Effector memory CD8-positive, alpha-beta T cell (primary cell): ENCODE data around the gene FAM163B.

Experiments used
- ATAC-seq: fragments of 150-1000 bp; cut with Tn5 transposase; replicated peaks from 2 replicates; pipeline ENCODE4 v1.10.0; 2021; ENCODE audit warnings: mild to moderate bottlenecking, moderate library complexity
- DNase-seq, 3 experiments: peaks; one replicate each; pipeline ENCODE4 v3.0.0; 2021
- H3K27ac Mint-ChIP-seq, 2 donors: one replicate each; pipeline ENCODE4 v1.8.0; 2022; ENCODE audit warnings: mild to moderate bottlenecking in 2 of 2, mixed read lengths in 2 of 2, moderate library complexity in 2 of 2
- H3K27me3 Mint-ChIP-seq, 2 donors: one replicate each; pipeline ENCODE4 v1.8.0; 2022; ENCODE audit warnings: mixed read lengths in 2 of 2
- H3K36me3 Mint-ChIP-seq: one replicate; pipeline ENCODE4 v1.8.0; 2022; ENCODE audit warnings: mild to moderate bottlenecking, moderate library complexity, mixed read lengths; ENCODE audit not compliant: insufficient read depth
- H3K4me1 Mint-ChIP-seq, 2 donors: one replicate each; pipeline ENCODE4 v1.8.0; 2022; ENCODE audit warnings: low read depth in 2 of 2, mixed read lengths in 2 of 2
- H3K4me3 Mint-ChIP-seq, 2 donors: one replicate each; pipeline ENCODE4 v1.8.0; 2022; ENCODE audit warnings: mild to moderate bottlenecking in 2 of 2, mixed read lengths in 2 of 2, moderate library complexity in 2 of 2
- H3K9me3 Mint-ChIP-seq, 2 donors: one replicate each; pipeline ENCODE4 v1.8.0; 2022; ENCODE audit warnings: mixed read lengths in 2 of 2

Gene FAM163B

DNA sequence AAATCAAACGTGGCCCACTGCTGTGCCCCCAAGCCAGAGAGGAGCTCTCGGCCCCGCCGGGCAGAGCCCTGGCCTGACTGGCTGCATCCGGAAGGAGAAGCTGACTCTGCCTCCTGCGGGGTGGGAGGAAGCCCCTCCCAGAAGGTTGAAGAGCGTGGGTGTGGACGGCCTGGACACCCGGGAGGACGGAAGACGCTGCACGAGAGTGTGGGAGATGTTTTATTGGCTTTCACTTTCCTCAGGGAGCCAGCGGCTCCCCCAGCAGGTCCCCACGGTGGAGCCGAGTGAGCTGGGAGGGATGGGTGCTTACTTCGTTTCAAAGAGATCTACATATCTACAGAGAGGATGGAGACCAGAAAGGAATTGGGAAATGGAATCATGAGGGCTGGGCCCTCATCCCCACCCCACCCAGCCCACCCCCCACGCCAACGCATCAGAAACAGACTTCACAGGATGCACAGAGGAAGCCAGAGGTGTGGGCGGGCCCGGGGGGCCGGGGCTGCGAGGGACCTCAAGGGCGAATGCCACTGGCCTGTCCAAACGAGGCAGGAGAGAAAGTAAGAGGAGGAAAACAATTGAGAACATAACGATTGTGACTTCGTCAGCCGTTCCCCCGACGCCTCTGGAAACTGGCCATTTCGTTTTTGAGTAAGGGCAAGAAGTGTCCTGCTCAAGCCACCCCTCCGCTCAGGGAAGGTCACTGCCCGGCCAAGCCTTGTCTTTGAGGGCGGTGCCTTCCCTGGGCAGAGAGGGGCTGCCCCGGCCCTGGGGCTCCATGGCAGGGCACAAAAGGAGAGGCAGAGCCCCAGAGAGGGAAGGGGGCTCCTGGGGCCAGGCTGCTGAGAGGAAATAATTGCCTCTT lies 32.1 kb downstream of the FAM163B start:
- DNase-seq (no peak), ATAC-seq (no peak)
- H3K4me1 Mint-ChIP-seq, result peaks cover 6% of the 10 kb centered on the region in 2 donors
- H3K9me3 Mint-ChIP-seq, result no peaks in the 10 kb centered on the region
- H3K36me3 Mint-ChIP-seq, result no peaks in the 10 kb centered on the region
- H3K27ac Mint-ChIP-seq, result no peak overlapping the region
- peaks cover 50 to 97% of the 10 kb centered on the region in 2 donors for H3K27me3 Mint-ChIP-seq
- H3K4me3 Mint-ChIP-seq, result peak overlapping the region in 1 of 2 donors; percentile 14

GRCh38 chr9:133576031-133576874 lies 32.9 kb downstream of the FAM163B start:
- Mint-ChIP-seq H3K36me3 (no peaks in the 10 kb centered on the region), H3K9me3 (no peaks in the 10 kb centered on the region), H3K27me3 (peaks cover 41 to 88% of the 10 kb centered on the region in 2 donors), H3K4me3 (peak overlapping the region in 1 of 2 donors; percentile 14), H3K27ac (no peak overlapping the region), H3K4me1 (peaks cover 6% of the 10 kb centered on the region in 2 donors)
- no peak for DNase-seq
- ATAC-seq, result no peak

DNA sequence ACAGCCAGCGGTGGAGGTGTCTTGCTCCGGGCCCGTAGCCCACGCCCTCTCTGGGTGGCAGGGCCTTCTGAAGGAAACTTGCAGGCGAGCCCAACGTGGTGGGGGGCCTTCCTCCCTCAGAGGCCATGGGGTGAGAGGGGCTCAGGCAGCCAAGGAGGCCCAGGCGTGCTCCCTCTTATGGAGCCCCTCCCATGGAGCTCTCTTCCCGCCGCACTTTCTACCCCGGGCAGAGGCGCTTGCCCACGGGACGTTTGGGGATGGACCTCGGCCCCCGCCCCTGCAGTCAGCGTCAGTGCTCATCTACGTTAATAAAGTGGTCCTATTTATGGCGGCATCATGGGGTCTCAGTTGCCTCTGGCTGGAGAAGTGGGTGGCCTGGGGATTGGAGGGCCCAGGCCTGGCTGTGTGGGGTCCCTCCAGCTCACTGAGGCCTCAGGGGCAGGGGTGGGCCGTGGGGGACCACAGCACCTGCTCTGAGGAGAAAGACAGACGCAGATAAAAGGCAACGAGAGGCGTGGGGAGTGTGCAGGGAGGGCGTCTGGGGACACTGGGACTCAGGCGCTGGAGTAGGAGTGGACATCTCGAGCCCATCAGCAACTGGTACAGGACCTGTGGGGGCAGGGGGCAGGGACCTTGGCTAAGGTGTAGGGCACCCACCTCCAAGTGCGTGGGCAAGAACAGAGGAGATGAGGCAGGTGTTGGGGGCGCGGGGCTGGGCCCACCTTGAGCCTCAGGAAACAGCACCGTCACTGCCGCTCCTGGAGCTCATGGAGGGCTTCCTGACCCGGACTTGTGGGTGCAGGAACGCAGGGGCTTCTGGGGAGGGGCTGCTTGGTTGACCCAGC lies 33.8 kb downstream of the FAM163B start:
- Mint-ChIP-seq H3K9me3 (no peaks in the 10 kb centered on the region), H3K4me1 (peaks cover 6% of the 10 kb centered on the region in 2 donors), H3K27me3 (peaks cover 36 to 80% of the 10 kb centered on the region in 2 donors), H3K4me3 (no peak overlapping the region), H3K36me3 (no peaks in the 10 kb centered on the region), H3K27ac (no peak overlapping the region)
- DNase-seq (no peak), ATAC-seq (no peak)

DNA sequence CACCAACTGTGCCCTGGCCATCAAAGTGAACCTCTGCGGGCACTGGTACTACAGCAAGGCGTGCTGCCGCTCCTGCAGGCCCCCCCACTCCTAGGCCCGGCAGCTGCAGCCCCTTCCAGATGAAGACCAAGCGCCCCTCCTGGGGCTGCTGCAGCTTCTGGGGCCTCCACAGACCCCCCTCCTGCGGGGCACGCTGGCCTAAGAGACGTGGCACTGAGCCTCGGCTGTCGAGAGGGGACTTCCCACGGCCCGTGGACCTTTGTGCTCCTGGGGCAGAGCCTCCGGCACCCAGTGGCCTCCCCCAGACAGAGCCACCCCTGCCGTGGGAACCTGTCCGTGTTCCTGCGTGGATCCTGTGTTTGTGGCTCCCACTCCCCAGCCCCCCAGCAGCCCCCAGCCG lies 34.4 kb downstream of the FAM163B start:
- Mint-ChIP-seq H3K27ac (no peak overlapping the region), H3K4me3 (no peak overlapping the region), H3K27me3 (peaks cover 30 to 73% of the 10 kb centered on the region in 2 donors), H3K9me3 (no peaks in the 10 kb centered on the region), H3K36me3 (no peaks in the 10 kb centered on the region), H3K4me1 (peaks cover 6% of the 10 kb centered on the region in 2 donors)
- ATAC-seq (no peak), DNase-seq (no peak)

GRCh38 chr9:133573791-133574515 lies 35.2 kb downstream of the FAM163B start:
- Mint-ChIP-seq H3K9me3 (no peaks in the 10 kb centered on the region), H3K4me3 (no peak overlapping the region)

GRCh38 chr9:133572821-133573361 lies 36.3 kb downstream of the FAM163B start:
- H3K36me3 Mint-ChIP-seq, result no peaks in the 10 kb centered on the region
- ATAC-seq, result no peak
- no peak overlapping the region for H3K4me3 Mint-ChIP-seq
- H3K27ac Mint-ChIP-seq, result no peak overlapping the region
- DNase-seq, result no peak
- no peaks in the 10 kb centered on the region for H3K9me3 Mint-ChIP-seq
- peaks cover 6% of the 10 kb centered on the region in 2 donors for H3K4me1 Mint-ChIP-seq
- peaks cover 22 to 62% of the 10 kb centered on the region in 2 donors for H3K27me3 Mint-ChIP-seq

More at GRCh38 chr9:133573791-133574515, 35.2 kb downstream of the FAM163B start:
- Mint-ChIP-seq H3K36me3 (no peaks in the 10 kb centered on the region), H3K27me3 (peaks cover 29 to 65% of the 10 kb centered on the region in 2 donors), H3K4me1 (peaks cover 6% of the 10 kb centered on the region in 2 donors), H3K27ac (no peak overlapping the region)
- ATAC-seq (no peak), DNase-seq (no peak)

DNA sequence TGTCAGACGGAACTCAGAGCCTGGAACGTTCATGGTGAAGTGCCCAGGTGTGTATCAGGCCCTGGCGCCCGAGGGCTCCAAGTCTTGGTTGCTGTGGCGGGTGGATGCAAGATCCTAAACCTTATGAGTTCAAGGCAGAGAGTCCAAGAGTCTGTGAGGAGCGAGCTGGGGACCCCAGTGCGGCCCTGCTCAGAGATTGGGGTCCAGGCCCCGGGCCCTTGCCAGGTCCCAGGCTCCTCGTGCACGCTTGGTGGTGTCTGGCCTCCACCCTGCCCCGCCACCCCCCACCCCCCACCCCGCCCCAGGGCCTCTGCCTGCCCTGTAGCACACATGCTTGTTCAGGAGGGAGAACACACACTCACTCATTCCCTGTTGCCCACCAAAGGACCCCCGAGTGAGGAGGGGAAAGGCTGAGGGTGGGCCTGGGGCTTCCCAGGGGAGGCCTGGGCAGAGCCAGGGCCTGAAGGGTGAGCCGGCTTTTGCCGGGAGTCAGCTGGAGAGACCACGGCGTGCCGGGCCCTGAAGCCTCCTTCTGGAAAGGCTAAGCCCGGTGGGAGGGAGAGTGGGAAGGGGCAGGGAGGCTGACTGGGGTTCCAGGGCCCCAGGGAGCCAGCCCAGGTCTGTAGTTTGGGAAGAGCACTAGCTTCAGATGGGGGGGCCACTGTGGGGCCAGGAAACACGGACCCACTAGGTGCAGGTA lies 37.1 kb downstream of the FAM163B start:
- DNase-seq, result no peak
- Mint-ChIP-seq H3K36me3 (no peaks in the 10 kb centered on the region), H3K27ac (no peak overlapping the region), H3K4me1 (peaks cover 6% of the 10 kb centered on the region in 2 donors), H3K27me3 (peaks cover 18 to 55% of the 10 kb centered on the region in 2 donors), H3K9me3 (no peaks in the 10 kb centered on the region), H3K4me3 (no peak overlapping the region)
- ATAC-seq, result no peak

- no peak for DNase-seq
- peaks cover under 1% of the 10 kb centered on the region in 2 donors for H3K4me1 Mint-ChIP-seq
Measured at GRCh38 chr9:133571391-133571890, 37.7 kb downstream of the FAM163B start.

DNA sequence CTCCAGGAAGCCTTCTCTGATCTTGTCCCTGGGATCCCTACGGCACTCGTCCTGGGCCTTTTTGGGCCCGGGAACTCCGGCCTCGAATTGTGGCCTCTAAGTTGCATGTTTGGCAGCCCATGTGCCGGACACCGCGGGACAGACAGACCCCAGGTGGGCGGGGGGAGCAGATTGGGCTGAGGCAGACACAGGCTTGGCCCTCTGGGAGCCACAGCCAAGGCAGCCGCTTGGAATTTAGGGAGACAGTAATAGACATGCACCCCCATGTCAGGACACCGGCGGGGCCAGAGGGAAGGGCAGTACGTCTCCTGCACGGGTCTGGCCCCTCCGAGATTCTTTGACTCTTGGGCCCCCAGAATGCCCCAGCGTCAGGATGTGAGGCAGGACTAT lies 38.5 kb downstream of the FAM163B start:
- no peaks in the 10 kb centered on the region for H3K9me3 Mint-ChIP-seq
- no peaks in the 10 kb centered on the region for H3K36me3 Mint-ChIP-seq
- ATAC-seq (no peak), DNase-seq (no peak)
- no peaks in the 10 kb centered on the region for H3K4me1 Mint-ChIP-seq
- no peak overlapping the region for H3K27ac Mint-ChIP-seq
- H3K4me3 Mint-ChIP-seq, result no peak overlapping the region
- peaks cover 5 to 41% of the 10 kb centered on the region in 2 donors for H3K27me3 Mint-ChIP-seq

More at GRCh38 chr9:133571391-133571890, 37.7 kb downstream of the FAM163B start:
- Mint-ChIP-seq H3K27ac (no peak overlapping the region), H3K27me3 (peaks cover 12 to 49% of the 10 kb centered on the region in 2 donors), H3K4me3 (no peak overlapping the region), H3K36me3 (no peaks in the 10 kb centered on the region), H3K9me3 (no peaks in the 10 kb centered on the region)
- ATAC-seq, result no peak

DNA sequence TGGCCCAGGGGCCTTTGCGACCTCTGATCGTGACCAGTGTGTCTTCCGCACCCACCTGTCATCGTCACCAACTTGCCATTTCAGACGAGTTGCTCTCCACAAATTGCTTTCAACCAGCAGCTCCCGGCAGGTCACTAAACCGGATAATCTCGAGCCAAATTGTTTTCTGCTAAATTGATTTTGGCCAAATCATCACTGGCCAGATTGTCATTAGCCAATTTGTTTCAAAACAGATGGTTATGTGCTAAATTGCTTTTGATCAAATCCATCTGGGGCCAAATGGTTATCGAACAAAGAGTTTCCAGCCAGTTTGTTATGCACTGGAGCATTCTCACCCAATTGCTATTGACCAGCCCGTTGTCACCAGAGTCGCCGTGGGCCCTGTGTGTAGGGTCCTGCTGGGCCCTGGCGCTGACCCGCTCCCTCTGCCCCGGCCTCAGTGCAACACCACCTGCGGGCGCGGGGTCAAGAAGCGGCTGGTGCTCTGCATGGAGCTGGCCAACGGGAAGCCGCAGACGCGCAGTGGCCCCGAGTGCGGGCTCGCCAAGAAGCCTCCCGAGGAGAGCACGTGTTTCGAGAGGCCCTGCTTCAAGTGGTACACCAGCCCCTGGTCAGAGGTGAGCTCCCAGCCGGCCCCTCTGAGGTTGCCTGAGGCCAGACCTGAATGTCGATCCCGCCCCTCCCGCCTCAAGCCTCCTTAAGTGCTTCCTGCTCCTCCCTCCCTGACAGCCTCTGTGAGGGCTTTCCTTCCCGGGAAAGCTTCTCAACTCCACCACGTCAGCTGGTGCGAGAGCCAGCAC lies 39.1 kb downstream of the FAM163B start:
- H3K27me3 Mint-ChIP-seq, result peaks cover 0 to 35% of the 10 kb centered on the region in 2 donors
- no peak overlapping the region for H3K4me3 Mint-ChIP-seq
- no peaks in the 10 kb centered on the region for H3K36me3 Mint-ChIP-seq
- ATAC-seq (no peak), DNase-seq (no peak)
- H3K27ac Mint-ChIP-seq, result no peak overlapping the region
- no peaks in the 10 kb centered on the region for H3K9me3 Mint-ChIP-seq
- no peaks in the 10 kb centered on the region for H3K4me1 Mint-ChIP-seq

DNA sequence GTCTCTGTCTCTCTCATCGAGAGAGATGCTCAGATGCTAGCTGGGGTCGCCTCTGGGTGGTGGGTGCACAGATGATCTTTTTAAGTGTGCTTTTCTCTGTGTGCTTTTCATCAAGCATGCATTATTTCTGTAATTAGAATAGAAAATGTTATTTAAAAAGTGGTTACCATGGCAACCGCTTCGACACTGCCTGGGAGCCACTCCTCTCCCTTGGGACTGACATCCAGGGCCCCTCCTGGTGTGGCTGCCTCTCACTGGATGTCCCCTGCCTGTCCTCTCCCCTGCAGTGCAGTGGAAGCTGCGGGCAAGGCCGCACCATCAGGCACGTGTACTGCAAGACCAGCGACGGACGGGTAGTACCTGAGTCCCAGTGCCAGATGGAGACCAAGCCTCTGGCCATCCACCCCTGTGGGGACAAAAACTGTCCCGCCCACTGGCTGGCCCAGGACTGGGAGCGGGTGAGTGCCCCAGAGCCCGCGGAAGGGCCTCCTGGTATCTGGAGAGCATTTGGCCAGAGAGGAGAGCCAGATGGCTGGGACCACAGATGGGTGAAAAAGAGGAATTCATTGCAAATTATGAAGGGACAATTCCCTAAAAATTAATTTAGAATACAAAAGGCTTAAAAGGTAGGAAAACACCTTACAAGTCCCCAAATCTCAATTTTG lies 39.9 kb downstream of the FAM163B start:
- Mint-ChIP-seq H3K36me3 (peaks cover 5% of the 10 kb centered on the region), H3K27ac (no peak overlapping the region), H3K27me3 (peaks cover 0 to 28% of the 10 kb centered on the region in 2 donors), H3K4me3 (no peak overlapping the region), H3K4me1 (no peaks in the 10 kb centered on the region), H3K9me3 (no peaks in the 10 kb centered on the region)
- ATAC-seq (no peak), DNase-seq (no peak)
